Measurements from ENCODE around the gene BNIP1.

Gene BNIP1

DNA sequence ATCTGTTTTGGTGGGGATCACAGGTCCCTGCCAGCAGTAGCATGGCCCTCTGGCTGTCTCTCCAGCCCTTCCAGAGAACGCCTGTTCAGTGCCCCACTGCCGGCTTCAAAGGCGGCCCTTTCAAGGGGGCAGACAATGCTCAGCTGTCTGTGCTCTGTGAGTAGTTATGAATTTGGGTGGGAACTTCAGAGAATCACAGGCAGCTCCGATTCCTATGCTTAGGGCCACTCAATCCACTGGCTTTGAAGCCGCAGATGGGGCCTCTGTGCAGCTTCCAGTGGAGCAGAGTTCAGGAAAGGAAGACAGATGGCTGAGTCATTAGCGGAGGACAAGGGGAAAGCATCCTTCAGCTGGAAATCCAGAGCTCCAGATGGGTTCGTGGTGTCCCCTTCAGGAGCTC is 48.2 kb downstream of the BNIP1 start:
- H3K9me2 ChIP-seq (replicated peaks; ENCODE audit: low read depth, low read length), result no peaks in the 10 kb centered on the region
- no peaks in the 10 kb centered on the region for H4K20me1 ChIP-seq (ENCODE audit: insufficient read depth, low read length, poor library complexity, severe bottlenecking)
- H2AFZ ChIP-seq (ENCODE audit: low read length), result no peak overlapping the region
- no peaks in the 10 kb centered on the region for H3K4me1 ChIP-seq (ENCODE audit: insufficient read depth, low read length, poor library complexity, severe bottlenecking)
- H3F3A ChIP-seq (ENCODE audit: low read depth), result no peaks in the 10 kb centered on the region
- no peak overlapping the region for H3K4me2 ChIP-seq (ENCODE audit: low read depth, low read length, poor library complexity, severe bottlenecking)
- no peak overlapping the region for H3K4me3 ChIP-seq (ENCODE audit: low read length, poor library complexity, severe bottlenecking)
- H3K27me3 ChIP-seq (ENCODE audit: insufficient read depth, low read length, poor library complexity, severe bottlenecking), result no peaks in the 10 kb centered on the region
- H3K36me3 ChIP-seq (ENCODE audit: insufficient read depth, low read length), result no peaks in the 10 kb centered on the region
- TF ChIP-seq, protein P1, sequence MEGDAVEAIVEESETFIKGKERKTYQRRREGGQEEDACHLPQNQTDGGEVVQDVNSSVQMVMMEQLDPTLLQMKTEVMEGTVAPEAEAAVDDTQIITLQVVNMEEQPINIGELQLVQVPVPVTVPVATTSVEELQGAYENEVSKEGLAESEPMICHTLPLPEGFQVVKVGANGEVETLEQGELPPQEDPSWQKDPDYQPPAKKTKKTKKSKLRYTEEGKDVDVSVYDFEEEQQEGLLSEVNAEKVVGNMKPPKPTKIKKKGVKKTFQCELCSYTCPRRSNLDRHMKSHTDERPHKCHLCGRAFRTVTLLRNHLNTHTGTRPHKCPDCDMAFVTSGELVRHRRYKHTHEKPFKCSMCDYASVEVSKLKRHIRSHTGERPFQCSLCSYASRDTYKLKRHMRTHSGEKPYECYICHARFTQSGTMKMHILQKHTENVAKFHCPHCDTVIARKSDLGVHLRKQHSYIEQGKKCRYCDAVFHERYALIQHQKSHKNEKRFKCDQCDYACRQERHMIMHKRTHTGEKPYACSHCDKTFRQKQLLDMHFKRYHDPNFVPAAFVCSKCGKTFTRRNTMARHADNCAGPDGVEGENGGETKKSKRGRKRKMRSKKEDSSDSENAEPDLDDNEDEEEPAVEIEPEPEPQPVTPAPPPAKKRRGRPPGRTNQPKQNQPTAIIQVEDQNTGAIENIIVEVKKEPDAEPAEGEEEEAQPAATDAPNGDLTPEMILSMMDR (conservative IDR thresholded peaks at IDR 0.05; ENCODE audit: low read length), result no peak
- no peak for TF ChIP-seq EZH2phosphoT487 (IDR thresholded peaks at IDR 0.05; ENCODE audit: borderline replicate concordance)
- no peak overlapping the region for H3K9ac ChIP-seq (ENCODE audit: low read depth, low read length, poor library complexity, severe bottlenecking)
- no peaks in the 10 kb centered on the region for H3K9me3 ChIP-seq (ENCODE audit: insufficient read depth, low read depth, low read length)
- no peaks in the 10 kb centered on the region for H3K79me2 ChIP-seq (ENCODE audit: insufficient read depth, low read length)

DNA sequence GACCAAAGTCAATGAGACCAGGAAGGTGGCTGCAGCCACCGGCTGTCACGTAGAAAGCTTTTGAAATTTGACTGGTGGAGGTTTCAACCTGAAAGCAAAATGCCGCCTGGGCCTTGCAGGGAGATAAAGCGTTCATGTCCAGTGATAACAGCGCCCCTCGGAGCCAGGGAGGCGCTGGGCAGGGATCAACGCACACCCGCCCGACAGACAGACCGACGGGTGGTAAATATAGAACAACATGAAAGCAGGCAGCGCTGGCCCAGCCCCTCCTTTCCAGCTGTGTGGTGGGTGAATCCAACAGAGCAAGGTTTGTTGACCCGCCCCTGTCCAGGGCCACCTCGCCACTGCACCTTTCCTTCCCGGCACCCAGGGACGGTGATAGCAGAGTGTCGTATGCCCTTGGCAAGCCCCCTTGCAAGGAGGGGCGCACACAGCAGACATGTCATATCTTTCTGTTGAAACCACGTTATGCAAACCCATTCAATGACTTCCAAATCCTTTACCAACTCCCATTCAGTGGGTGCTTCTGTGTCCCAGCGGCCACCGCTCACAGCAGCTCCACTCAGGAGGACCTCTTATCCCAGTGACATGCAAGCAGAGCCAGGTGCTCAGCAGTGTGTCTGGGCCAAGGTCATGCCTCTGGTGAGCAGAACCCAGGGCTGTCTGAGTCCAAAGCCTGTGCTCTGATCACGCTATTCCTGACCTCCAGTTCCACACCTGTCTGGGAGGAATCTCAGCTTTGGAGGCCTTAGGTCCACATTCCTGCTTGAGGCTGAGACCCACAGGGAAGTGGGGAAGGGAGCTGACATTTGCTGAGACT is 52.0 kb downstream of the BNIP1 start:
- Histone ChIP-seq H3K36me3 (ENCODE audit: insufficient read depth, low read length) (no peaks in the 10 kb centered on the region), H3F3A (ENCODE audit: low read depth) (no peaks in the 10 kb centered on the region), H3K9me3 (ENCODE audit: insufficient read depth, low read depth, low read length) (no peaks in the 10 kb centered on the region), H3K9me2 (replicated peaks; ENCODE audit: low read depth, low read length) (no peaks in the 10 kb centered on the region), H3K79me2 (ENCODE audit: insufficient read depth, low read length) (no peaks in the 10 kb centered on the region), H2AFZ (ENCODE audit: low read length) (no peak overlapping the region), H3K4me3 (ENCODE audit: low read length, poor library complexity, severe bottlenecking) (no peak overlapping the region), H3K4me2 (ENCODE audit: low read depth, low read length, poor library complexity, severe bottlenecking) (no peak overlapping the region), H3K27me3 (ENCODE audit: insufficient read depth, low read length, poor library complexity, severe bottlenecking) (no peaks in the 10 kb centered on the region), H4K20me1 (ENCODE audit: insufficient read depth, low read length, poor library complexity, severe bottlenecking) (no peaks in the 10 kb centered on the region), H3K9ac (ENCODE audit: low read depth, low read length, poor library complexity, severe bottlenecking) (no peak overlapping the region), H3K4me1 (ENCODE audit: insufficient read depth, low read length, poor library complexity, severe bottlenecking) (no peaks in the 10 kb centered on the region)
- no peak for TF ChIP-seq EZH2phosphoT487 (IDR thresholded peaks at IDR 0.05; ENCODE audit: borderline replicate concordance)

DNA sequence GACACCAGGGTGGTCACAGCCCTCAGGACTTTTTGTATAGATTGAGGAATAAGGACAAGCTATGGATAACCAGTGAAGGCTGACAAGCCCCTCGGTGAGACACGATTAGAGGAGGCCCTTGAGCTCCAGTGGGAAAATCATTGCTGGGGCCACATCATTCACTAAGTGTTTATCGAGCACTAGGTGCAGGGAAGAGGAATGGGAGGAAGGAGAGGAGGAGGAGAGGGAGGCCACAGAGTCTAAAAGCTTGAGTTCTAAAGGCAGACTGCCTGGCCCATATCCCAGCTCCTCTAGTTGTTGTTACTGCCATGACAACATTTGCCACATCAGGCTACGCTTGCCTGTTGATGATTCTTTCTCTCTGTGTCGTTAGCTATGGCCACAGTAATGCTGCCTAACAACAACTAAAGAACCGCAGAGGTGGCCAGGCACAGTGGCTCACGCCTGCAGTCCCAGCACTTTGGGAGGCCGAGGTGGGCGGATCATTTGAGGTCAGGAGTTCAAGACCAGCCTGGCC is 53.1 kb downstream of the BNIP1 start:
- H3K9me2 ChIP-seq (replicated peaks; ENCODE audit: low read depth, low read length), result no peaks in the 10 kb centered on the region
- H3K9me3 ChIP-seq (ENCODE audit: insufficient read depth, low read depth, low read length), result no peaks in the 10 kb centered on the region
- no peaks in the 10 kb centered on the region for H3K27me3 ChIP-seq (ENCODE audit: insufficient read depth, low read length, poor library complexity, severe bottlenecking)
- H4K20me1 ChIP-seq (ENCODE audit: insufficient read depth, low read length, poor library complexity, severe bottlenecking), result no peaks in the 10 kb centered on the region
- H3K4me1 ChIP-seq (ENCODE audit: insufficient read depth, low read length, poor library complexity, severe bottlenecking), result no peaks in the 10 kb centered on the region
- H2AFZ ChIP-seq (ENCODE audit: low read length), result no peak overlapping the region
- H3K4me2 ChIP-seq (ENCODE audit: low read depth, low read length, poor library complexity, severe bottlenecking), result no peak overlapping the region
- TF ChIP-seq, protein P1 (conservative IDR thresholded peaks at IDR 0.05; ENCODE audit: low read length), result no peak
- TF ChIP-seq EZH2phosphoT487 (IDR thresholded peaks at IDR 0.05; ENCODE audit: borderline replicate concordance), result no peak
- H3K9ac ChIP-seq (ENCODE audit: low read depth, low read length, poor library complexity, severe bottlenecking), result no peak overlapping the region
- no peaks in the 10 kb centered on the region for H3K79me2 ChIP-seq (ENCODE audit: insufficient read depth, low read length)
- no peaks in the 10 kb centered on the region for H3F3A ChIP-seq (ENCODE audit: low read depth)
- no peaks in the 10 kb centered on the region for H3K36me3 ChIP-seq (ENCODE audit: insufficient read depth, low read length)
- H3K4me3 ChIP-seq (ENCODE audit: low read length, poor library complexity, severe bottlenecking), result no peak overlapping the region
